NCI-H2107 (cell line): Measurements from ENCODE around the gene ZNF2.
A peak's percentile ranks its signal among the peaks of the same experiment; 100 is the strongest.

Source experiments
- DNase-seq: peaks from one replicate; lab custom pipeline; 2025; lab: John Stamatoyannopoulos, UW

The ZNF2 gene

GRCh38 chr2:95206096-95206495, 40.5 kb downstream of the ZNF2 start:
- no peak for DNase-seq

- peak; percentile 70 for DNase-seq
These were observed 41.7 kb downstream of the ZNF2 start, which contains the start of gene ZNF892 for GRCh38 chr2:95207111-95207961. Gene ZNF892 (plus strand): TSS chr2:95207521. CDS start chr2:95207816, 295 bp downstream.

- DNase-seq: no peak
These were observed 42.5 kb downstream of the ZNF2 start for GRCh38 chr2:95208106-95208505.

DNA sequence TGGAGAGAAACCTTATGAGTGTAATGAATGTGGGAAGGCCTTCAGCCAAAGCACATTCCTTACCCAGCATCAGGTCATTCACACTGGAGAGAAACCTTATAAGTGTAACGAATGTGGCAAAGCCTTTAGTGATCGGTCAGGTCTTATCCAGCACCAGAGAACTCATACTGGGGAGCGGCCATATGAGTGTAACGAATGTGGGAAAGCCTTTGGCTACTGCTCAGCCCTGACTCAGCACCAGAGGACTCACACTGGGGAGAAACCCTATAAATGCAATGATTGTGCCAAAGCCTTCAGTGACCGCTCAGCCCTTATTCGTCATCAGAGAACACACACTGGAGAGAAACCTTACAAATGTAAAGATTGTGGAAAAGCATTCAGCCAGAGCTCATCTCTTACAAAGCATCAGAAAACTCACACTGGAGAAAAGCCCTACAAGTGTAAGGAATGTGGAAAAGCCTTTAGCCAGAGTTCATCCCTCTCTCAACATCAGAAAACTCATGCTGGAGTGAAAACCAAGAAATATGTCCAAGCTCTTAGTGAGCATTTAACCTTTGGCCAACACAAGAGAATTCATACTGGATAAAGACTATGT, 49.5 kb downstream of the ZNF2 start:
- DNase-seq: no peak

GRCh38 chr2:95220449-95220848, 54.8 kb downstream of the ZNF2 start:
- no peak for DNase-seq

DNA sequence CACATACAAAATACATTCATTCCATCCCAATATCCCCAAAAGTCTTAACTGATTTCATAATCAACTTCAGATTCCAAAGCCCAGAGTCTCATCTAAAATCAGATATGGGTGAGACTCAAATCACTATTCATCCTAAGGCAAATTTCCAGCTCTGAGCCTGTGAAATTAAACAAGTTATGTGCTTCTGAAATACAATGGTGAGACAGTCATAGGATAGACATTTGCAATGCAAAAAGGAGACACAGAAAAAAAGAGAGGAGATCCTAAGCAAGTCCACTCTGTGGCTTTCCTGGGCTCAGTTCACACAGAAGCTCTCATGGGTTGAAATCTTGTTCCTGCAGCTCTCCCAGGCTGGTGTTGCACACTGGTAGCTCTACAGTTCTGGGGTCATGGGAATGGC, 60.0 kb downstream of the ZNF2 start:
- DNase-seq: no peak

DNA sequence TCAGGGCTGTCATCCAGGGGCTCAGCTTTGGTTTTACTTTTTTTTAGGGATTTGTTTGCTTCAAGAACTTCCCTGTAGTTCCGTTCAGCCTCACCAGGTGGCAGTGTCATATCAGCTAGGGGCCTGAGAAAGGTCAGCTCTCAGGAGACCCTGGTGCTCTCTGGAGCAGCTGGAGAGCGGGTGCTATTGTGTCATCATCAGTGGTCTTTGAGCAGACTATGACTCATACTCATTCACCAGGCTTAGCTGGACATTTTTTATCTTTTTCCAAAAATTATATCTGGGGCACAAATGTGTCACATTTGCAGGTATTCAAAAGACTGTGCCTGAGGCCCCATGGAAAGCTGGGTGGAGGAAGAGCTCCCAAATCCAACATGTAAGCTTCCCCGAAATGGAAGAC, 66.1 kb downstream of the ZNF2 start:
- peak; percentile 7 for DNase-seq

GRCh38 chr2:95232232-95232631, 66.6 kb downstream of the ZNF2 start:
- no peak for DNase-seq
